Neutrophil (primary cell): Measurements from ENCODE around the gene TRANK1.

ENCODE experiments used
- H3K27ac ChIP-seq: fragments of 200-600 bp; sonication (generic); 2 replicates; pipeline ENCODE4 v1.5.1; 2016; ENCODE audit warnings: mild to moderate bottlenecking, moderate library complexity
- H3K27me3 ChIP-seq: fragments of 200-600 bp; sonication (generic); 2 replicates; pipeline ENCODE4 v1.6.0; 2016; ENCODE audit warnings: mild to moderate bottlenecking
- H3K36me3 ChIP-seq: fragments of 200-600 bp; sonication (generic); 2 replicates; pipeline ENCODE4 v1.5.1; 2017
- H3K4me1 ChIP-seq, 2 experiments: fragments of 200-600 bp in 1 of 2; sonication (generic) in 1 of 2; 1 replicate in 1 of 2; 2 replicates in 1 of 2; pipeline versions ENCODE4 v1.5.1 to v1.6.1; 2013 to 2016; ENCODE audit warnings: low read depth in 1 of 2, low read length in 1 of 2, mild to moderate bottlenecking in 1 of 2, moderate library complexity in 1 of 2; ENCODE audit not compliant: control insufficient read depth in 1 of 2, insufficient read depth in 1 of 2
- H3K4me3 ChIP-seq, 2 experiments: fragments of 200-600 bp in 1 of 2; sonication (generic) in 1 of 2; 1 replicate in 1 of 2; 2 replicates in 1 of 2; pipeline ENCODE4 v1.5.1; 2013 to 2016; ENCODE audit warnings: low read depth in 1 of 2, low read length in 1 of 2, mild to moderate bottlenecking in 1 of 2, moderate library complexity in 1 of 2
- H3K9me3 ChIP-seq: fragments of 200-600 bp; sonication (generic); 2 replicates; pipeline ENCODE4 v1.5.1; 2016
- TF ChIP-seq, protein P1 (sequence below): fragments of 200-600 bp; sonication (generic); IDR thresholded peaks from 2 replicates; pipeline ENCODE4 v1.5.1; 2016; ENCODE audit warnings: antibody characterized with exemption

Gene TRANK1

GRCh38 chr3:36795622-36796021 is 149.2 kb downstream of the TRANK1 start:
- Histone ChIP-seq H3K4me3 (no peak overlapping the region), H3K9me3 (no peaks in the 10 kb centered on the region), H3K27ac (no peak overlapping the region), H3K4me1 (no peaks in the 10 kb centered on the region), H3K27me3 (no peaks in the 10 kb centered on the region), H3K36me3 (no peaks in the 10 kb centered on the region)
- TF ChIP-seq, protein P1, sequence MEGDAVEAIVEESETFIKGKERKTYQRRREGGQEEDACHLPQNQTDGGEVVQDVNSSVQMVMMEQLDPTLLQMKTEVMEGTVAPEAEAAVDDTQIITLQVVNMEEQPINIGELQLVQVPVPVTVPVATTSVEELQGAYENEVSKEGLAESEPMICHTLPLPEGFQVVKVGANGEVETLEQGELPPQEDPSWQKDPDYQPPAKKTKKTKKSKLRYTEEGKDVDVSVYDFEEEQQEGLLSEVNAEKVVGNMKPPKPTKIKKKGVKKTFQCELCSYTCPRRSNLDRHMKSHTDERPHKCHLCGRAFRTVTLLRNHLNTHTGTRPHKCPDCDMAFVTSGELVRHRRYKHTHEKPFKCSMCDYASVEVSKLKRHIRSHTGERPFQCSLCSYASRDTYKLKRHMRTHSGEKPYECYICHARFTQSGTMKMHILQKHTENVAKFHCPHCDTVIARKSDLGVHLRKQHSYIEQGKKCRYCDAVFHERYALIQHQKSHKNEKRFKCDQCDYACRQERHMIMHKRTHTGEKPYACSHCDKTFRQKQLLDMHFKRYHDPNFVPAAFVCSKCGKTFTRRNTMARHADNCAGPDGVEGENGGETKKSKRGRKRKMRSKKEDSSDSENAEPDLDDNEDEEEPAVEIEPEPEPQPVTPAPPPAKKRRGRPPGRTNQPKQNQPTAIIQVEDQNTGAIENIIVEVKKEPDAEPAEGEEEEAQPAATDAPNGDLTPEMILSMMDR: no peak

DNA sequence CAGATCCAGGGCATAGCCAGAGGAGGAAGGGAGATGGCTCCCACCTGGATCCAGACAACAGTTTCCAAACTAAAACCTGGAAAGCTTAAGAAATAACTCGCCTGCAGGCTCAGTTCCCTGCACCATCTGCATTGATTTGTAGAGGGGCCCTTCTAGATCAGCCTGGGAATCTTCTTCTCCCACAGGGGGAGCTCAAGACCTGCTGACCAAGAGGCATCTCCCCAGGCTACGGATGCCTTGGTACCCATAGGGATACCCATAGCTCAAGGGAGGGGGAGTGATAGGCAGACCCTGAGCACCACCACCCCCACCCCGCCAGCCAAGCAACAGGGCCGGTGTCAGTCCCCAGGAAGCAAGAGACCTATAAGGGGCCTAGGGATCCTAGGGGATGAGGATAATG is 152.5 kb downstream of the TRANK1 start:
- H3K27ac ChIP-seq: no peak overlapping the region
- TF ChIP-seq, protein P1: no peak
- H3K4me3 ChIP-seq: no peak overlapping the region
- H3K4me1 ChIP-seq: no peaks in the 10 kb centered on the region
- H3K9me3 ChIP-seq: no peaks in the 10 kb centered on the region
- H3K36me3 ChIP-seq: no peaks in the 10 kb centered on the region
- no peaks in the 10 kb centered on the region for H3K27me3 ChIP-seq

DNA sequence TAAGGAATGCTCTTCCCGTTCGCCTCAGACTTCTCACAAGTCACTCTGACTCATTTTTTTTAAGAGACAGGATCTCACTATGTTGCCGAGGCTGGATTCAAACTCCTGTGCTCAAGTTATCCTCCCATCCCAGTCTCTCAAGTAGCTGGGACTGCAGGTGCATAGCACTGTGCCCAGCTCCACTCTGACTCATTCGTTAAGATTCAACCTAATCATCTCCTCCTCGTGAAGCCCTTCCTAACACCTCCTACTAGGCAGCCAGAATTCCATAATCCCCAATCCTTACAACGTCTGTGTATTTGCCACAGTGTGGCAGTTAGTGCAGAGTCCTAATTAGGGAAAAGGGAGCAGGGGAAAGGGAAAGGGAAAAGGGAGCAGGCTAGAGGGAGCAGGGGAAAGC is 154.1 kb downstream of the TRANK1 start:
- no peak overlapping the region for H3K27ac ChIP-seq
- no peaks in the 10 kb centered on the region for H3K36me3 ChIP-seq
- H3K4me1 ChIP-seq: no peaks in the 10 kb centered on the region
- no peak overlapping the region for H3K4me3 ChIP-seq
- TF ChIP-seq, protein P1: no peak
- no peaks in the 10 kb centered on the region for H3K9me3 ChIP-seq
- H3K27me3 ChIP-seq: no peaks in the 10 kb centered on the region

DNA sequence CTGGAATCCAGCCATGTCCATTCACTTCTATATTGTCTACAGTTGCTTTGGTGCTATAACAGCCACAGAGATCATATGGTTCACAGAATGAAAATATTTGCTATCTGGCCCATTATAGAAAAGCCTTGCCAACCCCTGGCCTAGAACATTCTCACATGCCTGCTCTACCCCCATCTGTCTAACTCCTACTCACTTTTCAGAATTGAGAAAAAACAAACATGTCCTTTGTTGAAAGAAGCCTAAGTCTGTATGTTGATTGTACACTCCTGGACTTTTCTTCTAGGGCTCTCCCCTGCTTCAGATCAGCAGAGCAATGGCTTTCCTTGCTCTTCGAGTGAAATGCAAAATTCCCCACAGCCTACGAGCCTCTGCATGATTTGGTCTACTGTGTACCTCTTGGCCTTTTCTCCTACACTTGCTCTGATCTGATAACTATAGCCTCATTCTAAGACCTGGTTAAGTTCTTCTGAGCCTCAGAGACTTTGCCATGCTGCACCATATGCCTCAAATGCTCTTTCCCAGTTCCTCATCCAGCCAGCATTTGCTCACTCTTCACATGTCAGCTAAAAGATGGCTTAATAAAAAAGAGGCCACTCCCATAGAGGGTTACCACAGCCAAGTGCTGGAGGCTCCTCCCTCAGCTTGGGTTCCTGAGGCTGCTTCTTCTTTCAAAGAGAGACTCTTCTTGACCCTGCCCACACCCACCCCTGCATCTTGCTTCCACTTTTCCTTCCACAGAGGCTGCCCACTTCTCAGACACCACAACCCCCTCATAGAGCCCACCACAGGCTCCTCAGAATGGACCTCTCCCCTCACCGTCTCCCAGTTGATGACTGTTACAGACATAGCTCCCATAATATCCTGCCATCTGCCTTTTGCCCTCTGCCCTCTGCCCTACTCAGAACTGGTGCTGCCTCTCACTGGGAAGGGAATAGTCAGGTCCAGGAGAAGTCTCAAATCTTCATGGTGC is 157.6 kb downstream of the TRANK1 start:
- H3K4me1 ChIP-seq: no peaks in the 10 kb centered on the region
- no peak overlapping the region for H3K4me3 ChIP-seq
- H3K27ac ChIP-seq: no peak overlapping the region
- TF ChIP-seq, protein P1: no peak
- H3K9me3 ChIP-seq: no peaks in the 10 kb centered on the region
- no peaks in the 10 kb centered on the region for H3K27me3 ChIP-seq
- no peaks in the 10 kb centered on the region for H3K36me3 ChIP-seq

DNA sequence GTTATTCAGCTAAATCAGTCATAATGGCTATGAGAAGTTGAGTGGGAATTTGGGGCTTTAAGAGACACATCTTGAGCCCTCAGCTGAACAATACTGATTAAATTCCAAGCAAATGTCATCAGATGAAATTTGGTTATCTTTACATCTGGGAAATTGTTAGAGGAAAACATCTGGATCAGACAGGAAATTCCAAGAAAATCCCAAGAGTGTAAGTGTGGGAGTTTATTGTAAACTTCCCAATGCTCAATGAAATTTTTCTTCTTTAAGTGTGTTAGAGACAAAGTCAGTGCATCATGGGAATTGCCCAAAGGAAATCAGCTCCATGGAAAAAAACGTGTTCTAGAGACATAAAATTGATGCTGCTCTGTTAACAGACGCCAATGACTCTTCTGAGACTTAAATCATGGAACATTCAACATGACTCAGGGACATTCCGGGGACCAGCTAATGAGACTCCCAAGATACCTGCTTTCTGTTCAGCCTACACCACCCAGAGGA is 160.7 kb downstream of the TRANK1 start:
- no peak overlapping the region for H3K4me3 ChIP-seq
- no peak overlapping the region for H3K27ac ChIP-seq
- no peaks in the 10 kb centered on the region for H3K9me3 ChIP-seq
- H3K4me1 ChIP-seq: no peaks in the 10 kb centered on the region
- H3K27me3 ChIP-seq: no peaks in the 10 kb centered on the region
- TF ChIP-seq, protein P1: no peak
- no peaks in the 10 kb centered on the region for H3K36me3 ChIP-seq
